ENCODE results near the gene RDH5.

RDH5 gene

GRCh38 chr12:55702861-55703260 is 17.3 kb upstream of the RDH5 start:
- no peak for DNase-seq (ENCODE audit: extremely low spot score)
- CTCF ChIA-PET, result no interaction called here
- POLR2A ChIA-PET, result no interaction called here
- TF ChIP-seq NFRKB (IDR thresholded peaks at IDR 0.05), result no peak
- TF ChIP-seq FOXM1 (IDR thresholded peaks at IDR 0.05; ENCODE audit: borderline replicate concordance), result no peak
- TF ChIP-seq ARNT (IDR thresholded peaks at IDR 0.05), result no peak
- TF ChIP-seq SP1 (IDR thresholded peaks at IDR 0.05), result no peak
- TF ChIP-seq ZNF384 (IDR thresholded peaks at IDR 0.05), result no peak
- TF ChIP-seq HDGF (IDR thresholded peaks at IDR 0.05; ENCODE audit: borderline replicate concordance), result no peak
- no peak for TF ChIP-seq CTBP1 (IDR thresholded peaks at IDR 0.05; ENCODE audit: borderline replicate concordance)
- TF ChIP-seq SUZ12 (IDR thresholded peaks at IDR 0.05), result no peak
- no peak for TF ChIP-seq BHLHE40 (IDR thresholded peaks at IDR 0.05; ENCODE audit: borderline replicate concordance)
- no peak for TF ChIP-seq ELF4 (IDR thresholded peaks at IDR 0.05)
- TF ChIP-seq FOXA1 (IDR thresholded peaks at IDR 0.05), result no peak
- TF ChIP-seq FOXK2 (IDR thresholded peaks at IDR 0.05), result no peak

DNA sequence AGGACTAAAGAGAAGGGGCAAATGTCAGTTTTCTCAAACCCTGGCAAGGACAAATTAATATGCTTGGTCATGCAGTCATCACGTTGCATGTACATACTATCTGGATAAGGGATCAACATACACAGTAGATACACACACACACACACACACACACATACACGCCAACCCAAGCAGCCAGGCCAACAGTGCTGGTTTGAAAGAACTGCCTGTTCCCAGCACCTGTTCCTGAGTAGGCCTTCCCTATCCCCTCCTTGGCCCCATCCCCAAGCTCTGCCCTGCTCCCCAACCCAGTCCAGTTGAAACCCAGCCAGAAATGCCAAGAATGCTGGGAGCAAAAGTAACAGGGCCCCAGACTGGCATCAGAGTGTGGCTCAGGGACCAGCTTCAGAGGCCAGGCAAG is 16.9 kb upstream of the RDH5 start:
- CTCF ChIA-PET, result no interaction called here
- POLR2A ChIA-PET, result no interaction called here
- TF ChIP-seq FOXA1 (IDR thresholded peaks at IDR 0.05) (no peak), PKNOX1 (IDR thresholded peaks at IDR 0.05) (no peak), LEF1 (IDR thresholded peaks at IDR 0.05; ENCODE audit: borderline replicate concordance) (no peak), BHLHE40 (IDR thresholded peaks at IDR 0.05; ENCODE audit: borderline replicate concordance) (no peak), TARDBP (IDR thresholded peaks at IDR 0.05) (no peak), L3MBTL2 (conservative IDR thresholded peaks at IDR 0.05) (no peak), HDGF (IDR thresholded peaks at IDR 0.05; ENCODE audit: borderline replicate concordance) (no peak)
- no peak for DNase-seq (ENCODE audit: extremely low spot score)

GRCh38 chr12:55703901-55704761 is 16.1 kb upstream of the RDH5 start:
- ChIA-PET CTCF (no interaction called here), POLR2A (no interaction called here)
- DNase-seq (ENCODE audit: extremely low spot score), result no peak
- TF ChIP-seq PKNOX1 (IDR thresholded peaks at IDR 0.05), result no peak
- TF ChIP-seq SP1 (IDR thresholded peaks at IDR 0.05), result no peak
- no peak for TF ChIP-seq FOXM1 (IDR thresholded peaks at IDR 0.05; ENCODE audit: borderline replicate concordance)
- no peak for TF ChIP-seq BHLHE40 (IDR thresholded peaks at IDR 0.05; ENCODE audit: borderline replicate concordance)
- no peak for TF ChIP-seq FOXK2 (IDR thresholded peaks at IDR 0.05)
- TF ChIP-seq FOXA1 (IDR thresholded peaks at IDR 0.05), result no peak
- TF ChIP-seq CTBP1 (IDR thresholded peaks at IDR 0.05; ENCODE audit: borderline replicate concordance), result no peak
- no peak for TF ChIP-seq TARDBP (IDR thresholded peaks at IDR 0.05)
- no peak for TF ChIP-seq ZNF384 (IDR thresholded peaks at IDR 0.05)
- TF ChIP-seq ARNT (IDR thresholded peaks at IDR 0.05), result no peak
- no peak for TF ChIP-seq SUZ12 (IDR thresholded peaks at IDR 0.05)

GRCh38 chr12:55704824-55705718 is 15.1 kb upstream of the RDH5 start:
- POLR2A ChIA-PET, result interaction anchor here (1.3 to 2.9 kb wide), 2 partner anchors 12 to 24 kb away, joined by 6 to 18 read pairs; partner anchors contain the start of gene BLOC1S1
- CTCF ChIA-PET, result interaction anchor here (1.0 to 1.6 kb wide), 5 partner anchors 9 to 113 kb away, joined by 3 to 10 read pairs (median 4); partner anchors contain the start of genes ORMDL2 and SARNP
- DNase-seq (ENCODE audit: extremely low spot score), result no peak
- no peak for TF ChIP-seq SUZ12 (IDR thresholded peaks at IDR 0.05)
- no peak for TF ChIP-seq TARDBP (IDR thresholded peaks at IDR 0.05)
- no peak for TF ChIP-seq PKNOX1 (IDR thresholded peaks at IDR 0.05)
- no peak for TF ChIP-seq L3MBTL2 (conservative IDR thresholded peaks at IDR 0.05)
- TF ChIP-seq FOXM1 (IDR thresholded peaks at IDR 0.05; ENCODE audit: borderline replicate concordance), result no peak
- no peak for TF ChIP-seq FOXK2 (IDR thresholded peaks at IDR 0.05)
- no peak for TF ChIP-seq BHLHE40 (IDR thresholded peaks at IDR 0.05; ENCODE audit: borderline replicate concordance)
- no peak for TF ChIP-seq SP1 (IDR thresholded peaks at IDR 0.05)
- no peak for TF ChIP-seq ARNT (IDR thresholded peaks at IDR 0.05)
- TF ChIP-seq HDGF (IDR thresholded peaks at IDR 0.05; ENCODE audit: borderline replicate concordance), result no peak
- TF ChIP-seq LEF1 (IDR thresholded peaks at IDR 0.05; ENCODE audit: borderline replicate concordance), result no peak

DNA sequence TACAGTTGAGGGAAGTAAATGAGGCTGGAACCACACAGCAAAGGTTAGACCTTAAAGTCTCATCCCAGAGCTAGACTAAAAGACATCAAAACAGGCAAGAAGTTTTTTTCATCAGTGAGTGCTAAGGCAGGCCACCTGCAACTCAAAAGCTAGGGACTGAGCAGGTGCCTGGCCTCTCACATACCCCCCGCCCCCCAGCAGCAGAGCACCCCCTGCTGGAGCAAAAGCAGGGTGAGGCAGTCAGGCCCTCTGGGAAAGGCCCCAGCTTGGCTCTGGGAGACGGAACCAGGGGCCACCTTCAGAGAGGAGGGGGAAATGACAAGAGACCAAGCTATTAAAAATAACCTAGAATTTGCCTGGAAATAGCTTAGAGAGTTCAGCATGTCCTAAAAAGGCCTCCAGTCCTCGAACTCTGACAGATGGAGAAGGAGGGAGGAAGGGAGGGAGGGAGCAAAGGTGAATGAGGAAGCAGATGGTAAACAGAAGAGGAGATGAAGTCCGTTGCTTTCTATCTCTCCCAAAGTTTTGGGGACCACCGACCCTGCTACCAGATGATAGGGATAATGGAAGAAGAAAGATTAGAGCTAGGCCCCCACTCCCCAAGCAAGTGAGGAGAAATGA is 14.3 kb upstream of the RDH5 start:
- POLR2A ChIA-PET, result interaction anchor here (0.8 to 2.9 kb wide), 4 partner anchors 10 to 24 kb away, joined by 3 to 18 read pairs (median 8); partner anchors contain the start of genes BLOC1S1 and RDH5
- DNase-seq (ENCODE audit: extremely low spot score), result peak; percentile 38
- TF ChIP-seq NFRKB (IDR thresholded peaks at IDR 0.05) (no peak), FOXA1 (IDR thresholded peaks at IDR 0.05) (no peak), SUZ12 (IDR thresholded peaks at IDR 0.05) (no peak), L3MBTL2 (conservative IDR thresholded peaks at IDR 0.05) (no peak), FOXK2 (IDR thresholded peaks at IDR 0.05) (no peak), ELF4 (IDR thresholded peaks at IDR 0.05) (no peak), BHLHE40 (IDR thresholded peaks at IDR 0.05; ENCODE audit: borderline replicate concordance) (no peak), PKNOX1 (IDR thresholded peaks at IDR 0.05) (no peak), SP1 (IDR thresholded peaks at IDR 0.05) (no peak), HDGF (IDR thresholded peaks at IDR 0.05; ENCODE audit: borderline replicate concordance) (no peak), ZNF384 (IDR thresholded peaks at IDR 0.05) (no peak)
- CTCF ChIA-PET, result interaction anchor here (0.8 to 1.8 kb wide), 11 partner anchors 9 to 112 kb away, joined by 3 to 10 read pairs (median 4); partner anchors contain the start of genes BLOC1S1, ORMDL2 and SARNP

Data from HEK293T (cell line).